Measurements from ENCODE around the gene OR4F15.

- TF ChIP-seq CTCF (conservative IDR thresholded peaks at IDR 0.05; ENCODE audit: low read depth, low read length) (no peak), CEBPB (IDR thresholded peaks at IDR 0.05; ENCODE audit: low read depth, low read length) (no peak), BHLHE40 (IDR thresholded peaks at IDR 0.05; ENCODE audit: low read depth, low read length) (no peak), USF2 (IDR thresholded peaks at IDR 0.05; ENCODE audit: low read depth, low read length) (no peak), MAFK (IDR thresholded peaks at IDR 0.05; ENCODE audit: low read depth, low read length) (no peak), POLR2A (IDR thresholded peaks at IDR 0.05; ENCODE audit: low read depth, low read length) (no peak), MXI1 (IDR thresholded peaks at IDR 0.05; ENCODE audit: borderline replicate concordance, low read depth, low read length) (no peak), NFE2L2 (IDR thresholded peaks at IDR 0.05; ENCODE audit: low read depth, low read length) (no peak), FOS (IDR thresholded peaks at IDR 0.05; ENCODE audit: low read depth, low read length) (no peak), RAD21 (IDR thresholded peaks at IDR 0.05; ENCODE audit: low read length) (no peak), ELK1 (IDR thresholded peaks at IDR 0.05; ENCODE audit: borderline replicate concordance, low read depth, low read length) (no peak), MAZ (IDR thresholded peaks at IDR 0.05; ENCODE audit: borderline replicate concordance, low read depth, low read length) (no peak)
Measured at GRCh38 chr15:101772921-101773320, 39.1 kb upstream of the OR4F15 start.

All from IMR-90 (cell line).